NCI-H748 treated with DMSO at 0.1 percent for 48 hours (cell line): ENCODE measurements around the gene HKDC1.
"Not testable (repeated sequence)": the region's sequence is repeated elsewhere in the genome, so short reads cannot be mapped to it uniquely, and the experiment has no call there.

Experiments
- DNase-seq: peaks from one replicate; lab custom pipeline; 2025; lab: John Stamatoyannopoulos, UW

The HKDC1 gene

GRCh38 chr10:69278446-69278963 is 58.4 kb downstream of the HKDC1 start, which contains the start of gene HK1:
HK1 (plus strand) TSS chr10:69278496.
- no peak for DNase-seq

- no peak for DNase-seq
Measured at GRCh38 chr10:69279110-69279509, 59.0 kb downstream of the HKDC1 start.

- no peak for DNase-seq
Measured at GRCh38 chr10:69281507-69282413, 61.6 kb downstream of the HKDC1 start.

GRCh38 chr10:69284402-69284801 is 64.3 kb downstream of the HKDC1 start:
- not testable (repeated sequence) for DNase-seq

GRCh38 chr10:69285699-69286098 is 65.6 kb downstream of the HKDC1 start:
- no peak for DNase-seq

GRCh38 chr10:69287181-69287580 is 67.0 kb downstream of the HKDC1 start:
- DNase-seq = no peak

- DNase-seq = no peak
Measured at GRCh38 chr10:69290993-69291392, 70.9 kb downstream of the HKDC1 start.

GRCh38 chr10:69292459-69292858 is 72.3 kb downstream of the HKDC1 start:
- DNase-seq = no peak

GRCh38 chr10:69295027-69295636 is 75.0 kb downstream of the HKDC1 start:
- DNase-seq = no peak

GRCh38 chr10:69303632-69304051 is 83.5 kb downstream of the HKDC1 start:
- no peak for DNase-seq

- no peak for DNase-seq
Measured at GRCh38 chr10:69306421-69306820, 86.3 kb downstream of the HKDC1 start.

GRCh38 chr10:69307434-69307833 is 87.3 kb downstream of the HKDC1 start:
- DNase-seq = no peak

GRCh38 chr10:69308304-69308703 is 88.2 kb downstream of the HKDC1 start:
- not testable (repeated sequence) for DNase-seq

GRCh38 chr10:69311309-69311708 is 91.2 kb downstream of the HKDC1 start:
- no peak for DNase-seq

- DNase-seq = no peak
Measured at GRCh38 chr10:69312528-69312927, 92.4 kb downstream of the HKDC1 start.

- no peak for DNase-seq
Measured at GRCh38 chr10:69315100-69315542, 95.0 kb downstream of the HKDC1 start.

- DNase-seq = no peak
Measured at GRCh38 chr10:69315610-69316312, 95.6 kb downstream of the HKDC1 start.

GRCh38 chr10:69316313-69317059 is 96.4 kb downstream of the HKDC1 start:
- no peak for DNase-seq
